HG03378 (cell line): ENCODE data around the gene MYO3B.
"Not testable (repeated sequence)": the region's sequence is repeated elsewhere in the genome, so short reads cannot be mapped to it uniquely, and the experiment has no call there.

Experiments used
- ATAC-seq: cut with Tn5 transposase; IDR thresholded peaks from one replicate; pipeline ENCODE4 v1.9.1; 2021; ENCODE audit warnings: mild to moderate bottlenecking, moderate library complexity; ENCODE audit not compliant: unreplicated experiment

Gene MYO3B

GRCh38 chr2:170332676-170333402 lies 154.9 kb downstream of the MYO3B start:
- ATAC-seq, result no peak

- ATAC-seq, result no peak
These were observed 157.4 kb downstream of the MYO3B start for GRCh38 chr2:170335351-170335750.

- ATAC-seq, result no peak
These were observed 158.5 kb downstream of the MYO3B start for GRCh38 chr2:170336408-170336807.

GRCh38 chr2:170336916-170337315 lies 159.0 kb downstream of the MYO3B start:
- no peak for ATAC-seq

GRCh38 chr2:170339322-170339721 lies 161.4 kb downstream of the MYO3B start:
- no peak for ATAC-seq

- ATAC-seq, result no peak
These were observed 162.1 kb downstream of the MYO3B start for GRCh38 chr2:170339750-170340692.

- no peak for ATAC-seq
These were observed 162.7 kb downstream of the MYO3B start for GRCh38 chr2:170340693-170341068.

- ATAC-seq, result no peak
These were observed 164.0 kb downstream of the MYO3B start for GRCh38 chr2:170341684-170342623.

- no peak for ATAC-seq
These were observed 166.9 kb downstream of the MYO3B start for GRCh38 chr2:170344663-170345346.

- ATAC-seq, result no peak
These were observed 167.7 kb downstream of the MYO3B start for GRCh38 chr2:170345607-170346006.

GRCh38 chr2:170349269-170349668 lies 171.3 kb downstream of the MYO3B start:
- ATAC-seq, result not testable (repeated sequence)

GRCh38 chr2:170350929-170351826 lies 173.2 kb downstream of the MYO3B start:
- ATAC-seq, result no peak

- ATAC-seq, result no peak
These were observed 175.8 kb downstream of the MYO3B start for GRCh38 chr2:170353723-170354122.

GRCh38 chr2:170354388-170354787 lies 176.4 kb downstream of the MYO3B start:
- ATAC-seq, result no peak

GRCh38 chr2:170354855-170355780 lies 177.2 kb downstream of the MYO3B start:
- ATAC-seq, result no peak

- no peak for ATAC-seq
These were observed 181.5 kb downstream of the MYO3B start for GRCh38 chr2:170359466-170359865.

GRCh38 chr2:170360546-170361089 lies 182.7 kb downstream of the MYO3B start:
- no peak for ATAC-seq
